ENCODE data around the gene KCNE4. TPM values are rescaled to one million over a fixed set of nuclear protein-coding genes. Genes with fewer than 3 reads are reported as not detected.

Gene KCNE4
- total and polyA plus RNA-seq, 9 of the 15 experiments (the other 6 are each of a cell fraction or from before 2014, with no cell fraction given): not detected

DNA sequence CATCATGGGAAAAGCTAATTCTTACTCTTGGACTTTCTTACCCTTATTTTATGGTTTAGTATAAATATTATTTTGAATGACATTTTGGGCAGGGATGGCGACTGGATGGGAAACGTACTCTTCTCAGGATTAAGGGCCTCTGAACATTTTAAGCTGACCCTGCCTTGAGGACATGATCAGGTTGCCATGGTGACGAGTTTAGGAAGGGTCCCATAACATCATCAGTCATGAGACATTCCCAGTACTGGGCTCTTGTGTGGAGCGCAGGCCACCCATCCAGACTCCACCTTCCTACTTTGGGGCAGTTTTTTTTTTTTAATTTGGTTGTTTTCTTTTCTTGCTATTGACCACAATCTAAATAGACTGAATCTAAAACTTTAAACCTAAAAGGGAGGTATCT, 40.7 kb downstream of the KCNE4 start:
- 39% methylated on average over 3 of the region's 4 CpGs for WGBS (ENCODE audit: insufficient coverage, low coverage, missing lambda C conversion rate)
- H3K4me2 ChIP-seq (ENCODE audit: insufficient read depth, low read length): no peak overlapping the region
- H3K36me3 ChIP-seq (ENCODE audit: control insufficient read depth, insufficient read depth, low read length): no peaks in the 10 kb centered on the region
- no peaks in the 10 kb centered on the region for H3K79me2 ChIP-seq (ENCODE audit: control insufficient read depth, insufficient read depth, low read length)
- in situ Hi-C loops (cut with MboI) (no loop called here), intact Hi-C loops (cut with micrococcal nuclease) (no loop called here)
- no peak overlapping the region for H3K27ac ChIP-seq (ENCODE audit: extremely low read depth, low read depth, low read length)
- no peaks in the 10 kb centered on the region for H3K9me3 ChIP-seq (replicated peaks; ENCODE audit: control insufficient read depth, insufficient read depth, low read depth, low read length)
- no peak for DNase-seq (ENCODE audit: extremely low read depth in 1 of 4, low spot score in 3 of 4)
- no peak for ATAC-seq
- no peaks in the 10 kb centered on the region for H4K20me1 ChIP-seq (replicated peaks; ENCODE audit: control insufficient read depth, insufficient read depth, low read length)
- ChIA-PET POLR2A (no interaction called here), CTCF (ENCODE audit: low intra/inter-chr PET ratio) (no interaction called here)
- no TSS peak for BruUV-seq (replicated peaks)
- no peak for FAIRE-seq
- no peak overlapping the region for H3K9ac ChIP-seq (ENCODE audit: insufficient read depth in 1 of 2, low read depth in 2 of 2, low read length in 2 of 2)
- no peak overlapping the region for H3K4me3 ChIP-seq
- no peaks in the 10 kb centered on the region for H3K27me3 ChIP-seq (ENCODE audit: control insufficient read depth in 2 of 2, insufficient read depth in 2 of 2, low read length in 2 of 2)
- TF ChIP-seq TEAD1 (CRISPR knock-in tag; IDR thresholded peaks at IDR 0.05) (no peak), RFX1 (IDR thresholded peaks at IDR 0.05) (peak; percentile 67)
- no peaks in the 10 kb centered on the region for H3K9me1 ChIP-seq (ENCODE audit: control insufficient read depth, insufficient read depth, low read length)
- no peak overlapping the region for H2AFZ ChIP-seq (ENCODE audit: low read depth, low read length)
- no peaks in the 10 kb centered on the region; a peak in 2 of 5 replicates for H3K4me1 ChIP-seq (replicated peaks in 1 of 2; ENCODE audit: control insufficient read depth in 2 of 2, insufficient read depth in 2 of 2, low read length in 2 of 2)

DNA sequence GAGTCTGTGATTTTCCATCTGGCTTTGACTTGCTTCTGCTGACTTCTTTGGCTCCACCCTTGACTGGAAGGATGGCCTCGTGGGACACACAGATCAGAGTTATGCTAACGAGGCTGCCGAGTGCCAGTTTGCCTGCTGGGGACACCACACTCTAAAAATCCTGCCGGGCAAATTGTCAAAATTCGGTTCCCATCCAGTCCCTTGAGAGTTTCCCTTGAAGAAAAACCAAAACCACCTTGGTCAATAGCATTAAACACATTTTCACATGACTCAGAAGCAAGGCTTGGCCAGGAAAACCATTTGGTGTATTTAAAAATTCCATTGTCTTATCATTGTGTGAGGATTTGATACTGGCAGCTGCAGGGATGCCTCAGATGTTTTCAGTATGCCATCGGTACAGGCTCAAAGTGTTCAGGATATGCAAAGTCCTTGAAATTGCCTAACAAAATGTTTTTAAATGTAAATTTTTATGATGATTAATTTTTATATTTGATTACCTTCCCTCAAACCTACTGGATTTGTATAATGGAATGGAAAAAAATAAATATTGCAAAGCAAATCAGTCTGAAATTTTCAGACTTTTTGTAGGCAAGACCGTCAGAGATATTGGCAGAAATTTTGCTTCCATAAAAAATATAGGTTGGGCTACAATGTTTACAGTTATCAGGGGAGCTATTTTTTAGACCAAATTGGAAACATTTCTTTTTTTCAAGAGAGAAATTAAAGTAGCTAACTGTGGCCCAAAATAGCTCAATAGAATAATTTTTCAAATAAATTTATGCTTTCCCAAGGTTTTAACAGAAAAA, 41.6 kb downstream of the KCNE4 start:
- no TSS peak for BruUV-seq (replicated peaks)
- TF ChIP-seq, protein P1, sequence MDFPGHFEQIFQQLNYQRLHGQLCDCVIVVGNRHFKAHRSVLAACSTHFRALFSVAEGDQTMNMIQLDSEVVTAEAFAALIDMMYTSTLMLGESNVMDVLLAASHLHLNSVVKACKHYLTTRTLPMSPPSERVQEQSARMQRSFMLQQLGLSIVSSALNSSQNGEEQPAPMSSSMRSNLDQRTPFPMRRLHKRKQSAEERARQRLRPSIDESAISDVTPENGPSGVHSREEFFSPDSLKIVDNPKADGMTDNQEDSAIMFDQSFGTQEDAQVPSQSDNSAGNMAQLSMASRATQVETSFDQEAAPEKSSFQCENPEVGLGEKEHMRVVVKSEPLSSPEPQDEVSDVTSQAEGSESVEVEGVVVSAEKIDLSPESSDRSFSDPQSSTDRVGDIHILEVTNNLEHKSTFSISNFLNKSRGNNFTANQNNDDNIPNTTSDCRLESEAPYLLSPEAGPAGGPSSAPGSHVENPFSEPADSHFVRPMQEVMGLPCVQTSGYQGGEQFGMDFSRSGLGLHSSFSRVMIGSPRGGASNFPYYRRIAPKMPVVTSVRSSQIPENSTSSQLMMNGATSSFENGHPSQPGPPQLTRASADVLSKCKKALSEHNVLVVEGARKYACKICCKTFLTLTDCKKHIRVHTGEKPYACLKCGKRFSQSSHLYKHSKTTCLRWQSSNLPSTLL (IDR thresholded peaks at IDR 0.05): no peak
- no peak for TF ChIP-seq SP2 (IDR thresholded peaks at IDR 0.05; ENCODE audit: extremely low read depth, low read depth, low read length, poor library complexity, severe bottlenecking)
- no peak for TF ChIP-seq LCOR (CRISPR knock-in tag; IDR thresholded peaks at IDR 0.05)
- TF ChIP-seq DDX20 (tag; IDR thresholded peaks at IDR 0.05; ENCODE audit: low read depth): no peak
- TF ChIP-seq ZNF12 (CRISPR knock-in tag; IDR thresholded peaks at IDR 0.05): no peak
- no peak for TF ChIP-seq FOXA3 (CRISPR knock-in tag; conservative IDR thresholded peaks at IDR 0.05 in 1 of 2, IDR thresholded peaks at IDR 0.05 in 1 of 2)
- TF ChIP-seq CBFA2T3 (IDR thresholded peaks at IDR 0.05): no peak
- TF ChIP-seq RCOR1 (IDR thresholded peaks at IDR 0.05; ENCODE audit: borderline replicate concordance in 1 of 2, low read depth in 2 of 2, low read length in 2 of 2): no peak
- no peak for TF ChIP-seq ZFP30 (CRISPR knock-in tag; IDR thresholded peaks at IDR 0.05; ENCODE audit: borderline replicate concordance)
- no peak for TF ChIP-seq SRSF7 (optimal IDR thresholded peaks at IDR 0.05; ENCODE audit: low read depth, low read length)

More for the DNA sequence above, 41.6 kb downstream of the KCNE4 start:
- Histone ChIP-seq H3K4me2 (ENCODE audit: insufficient read depth, low read length) (no peak overlapping the region), H3K79me2 (ENCODE audit: control insufficient read depth, insufficient read depth, low read length) (no peaks in the 10 kb centered on the region), H3K36me3 (ENCODE audit: control insufficient read depth, insufficient read depth, low read length) (no peaks in the 10 kb centered on the region), H2AFZ (ENCODE audit: low read depth, low read length) (peak overlapping the region; percentile 70), H3K9ac (ENCODE audit: insufficient read depth in 1 of 2, low read depth in 2 of 2, low read length in 2 of 2) (no peak overlapping the region), H3K9me3 (replicated peaks; ENCODE audit: control insufficient read depth, insufficient read depth, low read depth, low read length) (no peaks in the 10 kb centered on the region), H3K4me3 (no peak overlapping the region), H3K4me1 (replicated peaks in 1 of 2; ENCODE audit: control insufficient read depth in 2 of 2, insufficient read depth in 2 of 2, low read length in 2 of 2) (no peaks in the 10 kb centered on the region; a peak in 2 of 5 replicates), H4K20me1 (replicated peaks; ENCODE audit: control insufficient read depth, insufficient read depth, low read length) (no peaks in the 10 kb centered on the region), H3K27me3 (ENCODE audit: control insufficient read depth in 2 of 2, insufficient read depth in 2 of 2, low read length in 2 of 2) (no peaks in the 10 kb centered on the region), H3K27ac (ENCODE audit: extremely low read depth, low read depth, low read length) (no peak overlapping the region), H3K9me1 (ENCODE audit: control insufficient read depth, insufficient read depth, low read length) (no peaks in the 10 kb centered on the region)
- no peak for DNase-seq (ENCODE audit: extremely low read depth in 1 of 4, low spot score in 3 of 4)
- 10% methylated on average over 7 of the region's 7 CpGs for WGBS (ENCODE audit: insufficient coverage, low coverage, missing lambda C conversion rate)
- intact Hi-C loops (cut with micrococcal nuclease) (no loop called here), in situ Hi-C loops (cut with MboI) (no loop called here)
- ATAC-seq: no peak
- ChIA-PET CTCF (ENCODE audit: low intra/inter-chr PET ratio) (no interaction called here), POLR2A (interaction anchor here (0.7 to 1.2 kb wide), 3 partner anchors 8 to 362 kb away, joined by 3 read pairs; no protein-coding TSS in a partner anchor)
- FAIRE-seq: no peak
